Panc1 (cell line): ENCODE data around the gene FSHR. TPM values are rescaled to one million over a fixed set of nuclear protein-coding genes. Genes with fewer than 3 reads are reported as not detected.

Experiments
- ATAC-seq: fragments of 200-7000 bp; cut with Tn5 transposase; 2 replicates; pipeline ENCODE4 v1.9.1; 2020; ENCODE audit warnings: mild to moderate bottlenecking, moderate library complexity
- BruUV-seq: library from RNA; stranded (reverse); fragments of 400-500 nt; replicated peaks from 2 replicates; lab custom pipeline; 2021; lab: Mats Ljungman, UMichigan
- CTCF ChIA-PET: fragments of 300-600 bp; sonication (Branson Sonifier 250); formaldehyde crosslinking; loops from one replicate; lab custom pipeline; 2022; ENCODE audit warnings: antibody characterized with exemption; lab: Charles Lee
- POLR2A ChIA-PET: fragments of 300-600 bp; sonication (Branson Sonifier 250); formaldehyde crosslinking; loops from one replicate; lab custom pipeline; 2022; ENCODE audit warnings: antibody characterized with exemption; lab: Charles Lee
- DNase-seq: peaks from one replicate; pipeline ENCODE4 v3.0.0-alpha.2; 2010; ENCODE audit warnings: low read depth, low spot score
- H3K27ac ChIP-seq: 2 replicates; pipeline ENCODE4 v1.5.1; 2011; ENCODE audit warnings: mild to moderate bottlenecking, low read length, inconsistent platforms
- H3K27me3 ChIP-seq: fragments of 200-500 bp; sonication (Bioruptor generic); 2 replicates; pipeline ENCODE4 v1.6.0; 2014; ENCODE audit warnings: low read length, inconsistent platforms; ENCODE audit not compliant: control insufficient read depth, insufficient read depth
- H3K36me3 ChIP-seq: fragments of 200-500 bp; sonication (Bioruptor generic); 2 replicates; pipeline ENCODE4 v1.5.1; 2014; ENCODE audit warnings: inconsistent platforms, mild to moderate bottlenecking, low read length, moderate library complexity; ENCODE audit not compliant: control insufficient read depth, insufficient read depth
- H3K4me1 ChIP-seq: 2 replicates; pipeline ENCODE4 v1.5.1; 2011; ENCODE audit warnings: inconsistent platforms, mild to moderate bottlenecking, low read length, moderate library complexity; ENCODE audit not compliant: control insufficient read depth, insufficient read depth
- H3K4me3 ChIP-seq, 2 experiments: 2 replicates each; pipeline ENCODE4 v1.5.1; 2011 to 2012; ENCODE audit warnings: low read depth in 2 of 2, low read length in 2 of 2, mild to moderate bottlenecking in 2 of 2, inconsistent platforms in 1 of 2, moderate library complexity in 1 of 2
- H3K9me3 ChIP-seq: fragments of 200-500 bp; sonication (Bioruptor generic); 2 replicates; pipeline ENCODE4 v1.5.1; 2014; ENCODE audit warnings: low read depth, mild to moderate bottlenecking, inconsistent platforms, low read length, moderate library complexity; ENCODE audit not compliant: control insufficient read depth, insufficient read depth
- CTCF ChIP-seq: fragments of 450-650 bp; IDR thresholded peaks from 2 replicates; pipeline ENCODE4 v1.5.1; 2017; ENCODE audit warnings: mild to moderate bottlenecking
- POLR2AphosphoS5 ChIP-seq: IDR thresholded peaks from 2 replicates; pipeline ENCODE4 v1.6.1; 2012; ENCODE audit warnings: mild to moderate bottlenecking, low read depth, low read length, moderate library complexity
- REST ChIP-seq, 2 experiments: IDR thresholded peaks; 2 replicates each; pipeline ENCODE4 v1.6.1; 2011 to 2012; ENCODE audit warnings: low read depth in 2 of 2, control low read depth in 1 of 2, low read length in 1 of 2, mild to moderate bottlenecking in 1 of 2, moderate library complexity in 1 of 2; ENCODE audit not compliant: insufficient read depth in 1 of 2
- SIN3A ChIP-seq: IDR thresholded peaks from 2 replicates; pipeline ENCODE4 v1.6.1; 2012; ENCODE audit warnings: low read depth, mild to moderate bottlenecking, low read length, moderate library complexity, borderline replicate concordance; ENCODE audit not compliant: insufficient read depth
- TCF7L2 ChIP-seq: IDR thresholded peaks from 2 replicates; pipeline ENCODE4 v1.6.1; 2011; ENCODE audit warnings: mild to moderate bottlenecking, low read depth, low read length, inconsistent platforms
- in situ Hi-C: cut with HindIII; loops from 2 replicates; pipeline ENCODE4 v1.10.0; 2016; ENCODE audit warnings: low sequenced_read_pairs, low pct_unique_long_range_greater_than_20kb
- intact Hi-C: fragments of 100-400 bp; cut with micrococcal nuclease; formaldehyde crosslinking; loops from one replicate; pipeline ENCODE4 v1.10.0; 2022; ENCODE audit not compliant: unreplicated experiment
- total RNA-seq: library from RNA; stranded (reverse); gene quantifications from one replicate; pipeline ENCODE4 v1.2.1, GENCODE V29; 2021; ENCODE audit not compliant: unreplicated experiment

Gene FSHR
- total RNA-seq, 1 experiment from 2014 or later = not detected

GRCh38 chr2:48915884-48916283 is 238.4 kb downstream of the FSHR start:
- no peaks in the 10 kb centered on the region for H3K27me3 ChIP-seq
- in situ Hi-C loops = no loop called here

DNA sequence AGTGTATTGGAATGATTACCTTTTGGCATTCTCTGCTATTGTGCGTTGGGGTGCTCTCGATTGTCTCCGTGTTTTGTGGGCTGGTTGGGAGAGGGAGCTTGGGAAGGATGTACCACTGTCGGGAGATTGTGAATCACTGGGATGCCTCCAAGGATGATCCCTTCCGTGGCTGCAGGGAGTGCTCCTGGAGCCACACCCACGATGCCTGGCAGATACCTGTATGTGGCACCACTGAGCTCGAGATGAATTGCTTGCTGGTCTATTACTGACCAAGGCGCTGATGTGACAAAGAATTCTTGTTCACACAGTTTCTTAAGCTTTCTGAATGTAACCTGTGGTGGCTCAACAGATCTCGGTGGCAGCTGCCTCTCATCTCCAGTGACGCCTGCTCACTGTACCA is 239.1 kb downstream of the FSHR start:
- CTCF ChIA-PET = no interaction called here
- H3K9me3 ChIP-seq = no peaks in the 10 kb centered on the region
- BruUV-seq = no TSS peak
- POLR2A ChIA-PET = no interaction called here
- no peak overlapping the region for H3K4me3 ChIP-seq
- intact Hi-C loops (no loop called here), in situ Hi-C loops (no loop called here)
- H3K27ac ChIP-seq = no peak overlapping the region
- no peaks in the 10 kb centered on the region for H3K36me3 ChIP-seq
- TF ChIP-seq CTCF (no peak), TCF7L2 (no peak), SIN3A (no peak), REST (IDR thresholded peaks at IDR 0.05; ENCODE audit: insufficient read depth in 1 of 2, low read depth in 2 of 2, low read length in 1 of 2) (no peak), POLR2AphosphoS5 (no peak)
- no peaks in the 10 kb centered on the region for H3K4me1 ChIP-seq
- no peak for ATAC-seq
- no peaks in the 10 kb centered on the region for H3K27me3 ChIP-seq
- DNase-seq = no peak

More at GRCh38 chr2:48915884-48916283, 238.4 kb downstream of the FSHR start:
- intact Hi-C loops = no loop called here
- ATAC-seq (no peak), DNase-seq (no peak)
- no peak overlapping the region for H3K27ac ChIP-seq
- no TSS peak for BruUV-seq
- ChIA-PET POLR2A (no interaction called here), CTCF (no interaction called here)
- no peaks in the 10 kb centered on the region for H3K36me3 ChIP-seq
- no peaks in the 10 kb centered on the region for H3K4me1 ChIP-seq
- no peak overlapping the region for H3K4me3 ChIP-seq
- no peaks in the 10 kb centered on the region for H3K9me3 ChIP-seq
- no peak for TF ChIP-seq POLR2AphosphoS5
- no peak for TF ChIP-seq CTCF
- TF ChIP-seq TCF7L2 = no peak
- TF ChIP-seq SIN3A = no peak
- TF ChIP-seq REST (IDR thresholded peaks at IDR 0.05; ENCODE audit: insufficient read depth in 1 of 2, low read depth in 2 of 2, low read length in 1 of 2) = no peak
